HG03442 (cell line): Measurements from ENCODE around the gene GSTT2.

Experiments
- ATAC-seq: cut with Tn5 transposase; IDR thresholded peaks from one replicate; pipeline ENCODE4 v1.9.1; 2021; ENCODE audit warnings: mild to moderate bottlenecking, moderate library complexity; ENCODE audit not compliant: unreplicated experiment

Gene GSTT2

DNA sequence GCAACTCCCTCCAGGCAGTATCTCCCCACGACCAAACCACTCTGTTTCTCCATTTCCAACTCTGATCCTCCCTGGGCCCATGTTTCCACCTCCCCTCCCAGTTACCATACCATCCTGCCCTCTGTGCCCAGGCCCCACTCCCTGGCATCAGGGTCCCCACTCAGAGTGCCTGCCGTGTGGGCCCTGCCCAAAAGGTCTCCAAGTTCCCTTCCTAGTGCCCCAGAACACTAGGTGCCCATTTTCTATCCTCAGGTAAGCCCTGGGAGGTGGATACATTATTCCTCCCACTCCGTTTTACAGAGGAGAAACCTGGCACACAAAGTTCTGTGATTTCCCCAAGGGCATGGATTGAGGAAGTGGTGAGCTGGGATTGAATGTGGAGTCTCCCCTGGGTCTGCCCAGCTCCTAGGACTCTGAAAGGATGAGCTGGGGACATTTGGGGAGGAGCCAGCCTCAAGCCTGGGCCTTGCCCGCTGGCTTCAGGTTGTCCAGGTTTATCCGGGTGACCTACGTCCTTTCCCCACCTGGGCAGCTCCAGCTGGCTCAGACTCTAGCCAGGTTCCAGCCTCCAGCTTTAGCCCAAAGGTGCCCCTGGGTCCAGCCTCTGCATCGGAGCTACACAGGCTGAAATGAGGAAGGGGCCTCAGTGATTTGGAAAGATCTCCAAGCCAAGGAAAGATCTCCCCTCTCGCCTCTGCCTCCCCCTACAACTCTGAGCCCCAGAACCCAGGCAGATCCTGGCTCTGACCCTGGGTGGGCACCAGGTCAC is 27.5 kb downstream of the GSTT2 start:
- no peak for ATAC-seq

DNA sequence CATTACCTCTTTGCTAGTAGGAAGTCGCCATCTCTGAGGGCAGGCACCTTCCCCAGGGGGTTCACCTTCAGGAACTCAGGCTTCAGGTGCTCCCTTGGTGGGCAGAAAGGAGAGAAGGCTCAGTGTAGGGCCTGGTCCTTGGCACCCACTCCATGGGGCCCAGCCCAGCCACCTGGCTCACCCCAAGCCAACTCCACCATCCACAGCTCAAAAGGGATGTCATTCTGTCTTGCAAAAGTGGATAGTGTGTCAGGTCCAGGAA is 28.0 kb downstream of the GSTT2 start:
- no peak for ATAC-seq

DNA sequence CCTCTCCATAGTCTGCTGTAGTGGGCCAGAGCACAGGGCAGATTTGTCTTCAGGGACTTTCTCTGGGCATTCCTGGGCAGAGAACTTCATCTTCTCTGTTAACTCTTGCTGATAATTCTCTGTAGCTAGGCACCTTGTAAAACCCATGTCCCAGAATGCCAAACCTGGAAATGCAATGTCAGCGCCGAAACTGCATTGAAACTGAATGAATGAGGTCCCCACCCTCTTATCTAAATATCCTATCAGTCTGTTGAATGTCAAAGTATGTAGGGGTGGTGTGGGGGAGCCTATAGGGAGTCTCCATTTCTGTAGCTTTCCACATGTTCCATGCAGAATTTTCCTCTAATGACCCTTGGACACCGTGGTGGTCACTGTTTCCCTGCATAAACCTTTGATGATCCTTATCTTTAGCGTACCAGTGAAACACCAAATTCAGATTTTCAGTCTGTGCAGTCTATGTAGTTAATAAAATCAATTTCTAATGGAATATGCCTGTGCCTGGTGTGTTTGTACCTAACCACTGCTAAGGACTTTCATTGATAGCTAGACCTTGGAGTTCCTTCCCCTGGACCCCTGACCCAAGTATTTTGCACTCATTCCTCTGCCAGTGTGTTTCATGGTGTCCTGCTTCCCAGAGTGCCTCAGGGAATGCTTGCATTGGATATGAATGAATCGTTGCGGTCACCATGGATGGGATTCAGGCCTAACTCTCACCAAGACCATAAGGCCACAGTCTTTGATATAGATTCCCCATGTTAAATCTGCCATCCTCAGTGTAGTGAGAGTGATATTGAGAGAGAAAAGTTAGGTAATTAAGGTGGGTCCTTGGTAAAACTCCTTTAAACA is 28.7 kb downstream of the GSTT2 start:
- ATAC-seq = no peak

DNA sequence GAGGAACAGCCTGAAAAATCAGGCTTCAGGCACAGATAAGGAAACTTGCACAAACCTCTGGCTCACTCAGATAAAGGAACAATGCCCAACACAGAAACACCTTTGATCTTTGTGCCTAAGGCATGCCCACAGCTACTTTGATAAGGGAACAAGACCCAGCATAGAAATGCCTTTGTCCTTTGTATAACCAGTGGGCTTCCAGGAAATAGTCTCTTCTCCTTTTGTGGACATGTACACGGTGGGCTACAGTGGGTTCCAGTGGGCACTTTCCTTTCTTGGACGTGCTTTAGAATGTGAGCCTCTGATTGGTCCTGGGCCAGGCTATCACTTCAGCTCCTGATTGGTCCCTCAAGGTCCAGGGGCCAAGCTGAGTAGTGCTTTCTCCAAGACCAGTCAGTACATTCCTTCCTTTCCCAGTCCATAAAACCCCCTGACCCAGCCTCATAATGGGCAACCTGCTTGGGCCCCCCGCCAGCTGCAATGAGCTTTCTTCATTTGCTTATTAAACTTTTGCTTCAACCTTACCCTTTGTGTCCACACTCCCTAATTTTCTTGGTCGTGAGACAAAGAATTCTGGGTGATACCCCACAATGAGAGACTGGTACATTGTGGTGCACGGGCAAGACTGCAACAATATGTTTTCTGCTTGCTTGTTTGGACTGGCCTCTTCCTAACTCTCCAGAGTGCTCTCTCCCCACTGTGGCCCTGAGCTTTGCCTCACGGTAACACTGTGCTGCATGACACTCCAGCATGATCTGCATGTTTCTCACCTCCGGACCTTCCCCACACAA is 29.5 kb downstream of the GSTT2 start:
- ATAC-seq = no peak

DNA sequence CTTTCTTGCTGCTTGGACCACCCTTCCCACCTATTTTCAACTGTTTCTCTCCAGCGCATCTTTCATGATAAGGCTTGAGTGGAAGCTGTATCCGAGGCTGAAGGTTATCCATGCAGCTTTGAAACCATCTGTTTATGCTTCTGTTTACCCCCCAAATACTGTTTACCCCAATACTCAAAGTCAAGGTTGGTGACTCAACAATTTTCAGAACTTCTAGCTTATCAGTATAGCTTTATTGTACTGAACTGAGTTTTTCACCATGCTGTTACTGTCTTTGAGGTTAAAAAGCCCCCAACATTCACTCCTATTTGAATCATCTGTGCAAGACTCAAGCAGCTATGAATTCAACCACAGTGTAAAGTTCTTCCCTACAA is 30.1 kb downstream of the GSTT2 start:
- no peak for ATAC-seq

DNA sequence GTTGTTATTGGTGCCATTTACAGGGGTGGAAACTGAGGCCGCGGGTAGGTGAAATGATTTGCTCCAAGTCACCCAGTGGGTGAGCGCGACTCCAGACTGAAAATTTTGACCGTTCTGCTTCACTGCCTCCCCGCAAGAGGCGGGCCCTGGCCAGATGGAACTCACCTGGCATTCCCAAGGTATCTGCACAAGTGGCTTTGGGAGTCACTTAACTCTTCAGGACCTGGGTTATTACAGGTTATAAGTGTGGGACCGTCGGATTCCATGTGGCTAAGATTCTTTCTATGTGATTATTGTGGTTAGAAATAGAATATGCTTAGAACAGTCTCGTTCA is 31.8 kb downstream of the GSTT2 start:
- no peak for ATAC-seq

DNA sequence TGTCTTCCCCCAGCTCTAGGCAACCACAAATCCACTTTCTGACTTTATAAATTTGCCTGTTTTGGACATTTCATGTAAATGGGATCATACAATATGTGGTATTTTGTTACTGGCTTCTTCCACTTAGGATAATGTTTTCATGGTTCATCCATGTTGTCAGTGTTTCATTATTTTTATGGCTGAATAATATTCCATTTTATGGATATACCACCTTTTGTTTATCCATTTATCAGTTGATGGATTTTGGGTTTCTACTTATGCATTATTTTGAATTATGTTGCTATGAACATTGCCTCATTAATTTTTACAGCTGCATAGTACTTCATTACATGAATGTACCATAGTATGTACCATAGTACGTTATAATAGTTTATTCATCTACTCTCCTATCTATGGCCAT is 36.2 kb downstream of the GSTT2 start:
- ATAC-seq = no peak

DNA sequence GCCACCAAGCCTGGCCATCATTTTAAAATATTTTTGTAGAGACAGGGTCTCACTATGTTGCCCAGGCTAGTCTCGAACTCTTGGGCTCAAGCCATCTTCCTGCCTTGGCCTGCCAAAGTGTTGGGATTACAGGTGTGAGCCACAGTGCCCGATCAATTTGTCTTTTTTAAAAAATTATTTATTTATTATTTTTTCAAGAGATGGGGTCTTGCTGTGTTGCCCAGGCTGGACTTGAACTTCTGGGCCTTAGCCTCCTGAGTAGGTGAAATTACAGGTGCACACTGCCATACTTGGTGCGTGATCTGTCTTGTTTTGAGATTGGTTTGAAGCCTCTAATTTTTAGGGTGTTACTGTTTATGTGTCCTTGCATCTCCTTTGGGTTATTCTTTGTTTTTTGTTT is 41.4 kb downstream of the GSTT2 start:
- ATAC-seq = no peak

DNA sequence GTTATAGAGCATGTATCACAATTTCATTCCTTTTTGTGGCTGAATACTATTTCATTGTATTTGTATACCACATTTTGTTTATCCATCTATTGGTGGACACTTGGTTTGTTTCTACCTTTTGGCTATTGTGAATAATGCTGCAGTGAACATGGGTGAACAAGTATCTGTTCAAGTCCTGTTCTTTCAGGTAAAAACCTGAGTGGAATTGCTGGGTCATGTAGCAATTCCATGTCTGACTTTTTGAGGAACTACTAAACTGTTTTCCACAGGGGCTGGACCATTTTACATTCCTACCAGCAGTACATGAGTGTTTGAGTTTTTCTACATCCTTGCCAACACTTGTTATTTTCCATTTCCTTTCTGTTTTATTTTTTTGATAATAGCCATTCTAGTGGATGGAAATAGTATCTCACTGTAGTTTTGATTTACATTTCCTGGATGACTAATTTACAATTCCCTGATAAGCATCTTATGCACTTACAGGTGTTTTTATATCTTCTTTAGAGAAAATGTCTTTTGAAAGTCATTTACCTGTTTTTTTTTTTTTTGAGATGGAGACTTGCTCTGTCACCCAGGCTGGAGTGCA is 43.4 kb downstream of the GSTT2 start:
- no peak for ATAC-seq

DNA sequence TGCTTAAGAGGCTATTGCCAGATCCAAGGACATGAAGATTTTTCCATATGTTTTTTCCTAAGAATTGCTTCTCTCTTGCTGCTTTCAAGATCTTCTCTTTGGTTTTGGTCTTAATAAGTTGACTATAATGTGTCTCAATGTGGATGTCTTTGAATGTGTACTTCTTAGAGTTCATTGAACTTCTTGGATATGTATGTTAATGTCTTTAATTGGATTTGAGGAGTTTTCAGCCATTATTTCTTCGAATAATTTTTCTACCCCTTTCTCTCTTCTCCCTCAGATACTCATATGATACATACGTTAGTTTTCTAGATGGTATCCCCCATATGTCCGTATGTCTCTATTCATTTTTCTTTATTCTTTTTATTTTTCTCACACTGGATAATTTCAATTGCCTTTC is 44.4 kb downstream of the GSTT2 start:
- no peak for ATAC-seq

DNA sequence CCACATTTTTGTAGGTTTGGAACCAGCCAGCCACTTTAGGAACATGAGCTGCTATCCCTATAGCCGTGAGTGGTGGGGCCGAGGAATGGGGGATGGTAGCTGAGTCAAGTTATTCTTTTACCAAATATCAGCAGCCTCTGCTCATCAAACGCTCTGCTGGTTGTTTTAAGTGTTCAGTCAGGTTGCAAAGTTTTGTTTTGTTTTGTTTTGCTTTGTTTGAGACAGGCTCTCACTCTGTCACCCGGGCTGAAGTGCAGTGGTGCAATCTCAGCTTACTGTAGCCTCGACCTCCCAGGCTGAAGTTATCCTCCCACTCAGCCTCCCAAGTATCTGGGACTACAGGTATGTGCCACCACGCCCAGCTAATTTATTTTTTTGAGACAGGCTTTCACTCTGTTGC is 45.5 kb downstream of the GSTT2 start:
- ATAC-seq = no peak

DNA sequence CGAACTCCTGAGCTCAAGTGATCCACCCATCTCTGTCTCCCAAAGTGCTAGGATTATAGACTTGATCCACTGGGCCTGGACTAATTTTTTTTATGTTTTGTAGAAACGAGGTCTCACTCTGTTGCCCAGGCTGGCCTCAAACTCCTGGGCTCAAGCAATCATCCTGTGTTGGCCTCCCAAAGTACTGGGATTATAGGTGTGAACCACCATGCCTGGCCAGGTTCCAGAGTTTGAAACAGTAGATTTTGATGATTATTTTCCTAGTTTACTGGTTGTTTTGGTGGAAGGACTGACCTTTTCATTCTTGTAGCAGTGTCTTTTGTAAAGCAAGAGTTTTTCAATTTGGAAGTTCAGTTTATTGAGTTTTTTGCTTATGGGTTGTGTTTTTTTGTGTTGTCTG is 46.1 kb downstream of the GSTT2 start:
- ATAC-seq = no peak

DNA sequence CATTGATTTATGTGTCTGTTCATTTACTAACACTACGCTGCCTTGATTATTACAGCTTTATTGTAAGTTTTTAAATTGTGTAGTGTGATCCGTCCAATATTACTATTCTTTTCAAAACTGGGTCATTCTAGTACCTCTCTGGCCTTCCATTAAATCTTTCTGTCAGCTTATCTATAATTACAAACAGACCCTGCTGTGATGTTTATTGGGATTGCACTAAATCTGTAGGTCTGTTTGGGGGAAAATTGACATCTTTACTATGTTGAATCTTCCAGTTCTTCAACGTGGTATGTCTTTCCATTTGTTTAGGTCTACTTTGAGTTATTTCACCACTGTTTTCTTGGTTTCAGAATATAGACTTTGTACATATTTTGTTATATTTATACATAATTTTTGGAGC is 46.8 kb downstream of the GSTT2 start:
- ATAC-seq = no peak

DNA sequence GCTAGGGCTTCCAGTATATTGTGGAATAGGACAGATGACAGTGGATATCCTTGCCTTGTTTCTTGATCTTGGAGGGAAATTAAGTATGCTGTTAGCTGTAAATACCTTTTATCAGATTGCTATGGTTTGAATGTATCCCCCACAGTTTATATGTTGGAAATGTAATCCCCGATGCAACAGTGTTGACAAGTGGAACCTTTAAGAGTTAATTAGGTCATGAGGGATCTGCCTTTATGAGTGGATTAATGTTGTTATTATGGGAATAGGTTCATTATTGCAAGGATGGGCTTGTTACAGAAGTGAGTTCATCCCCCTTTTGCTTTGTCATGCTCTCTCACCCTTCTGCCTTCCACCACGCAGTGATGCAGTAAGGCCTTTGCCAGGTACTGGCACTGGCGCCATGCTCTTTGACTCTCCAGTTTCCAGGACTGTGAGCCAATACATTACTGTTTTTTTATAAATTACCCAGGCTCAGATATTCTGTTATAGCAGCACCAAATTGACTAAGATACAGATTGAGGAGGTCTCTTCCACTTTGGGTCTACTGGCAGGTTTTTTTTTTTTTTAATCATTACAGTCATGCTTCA is 47.5 kb downstream of the GSTT2 start:
- ATAC-seq = no peak

DNA sequence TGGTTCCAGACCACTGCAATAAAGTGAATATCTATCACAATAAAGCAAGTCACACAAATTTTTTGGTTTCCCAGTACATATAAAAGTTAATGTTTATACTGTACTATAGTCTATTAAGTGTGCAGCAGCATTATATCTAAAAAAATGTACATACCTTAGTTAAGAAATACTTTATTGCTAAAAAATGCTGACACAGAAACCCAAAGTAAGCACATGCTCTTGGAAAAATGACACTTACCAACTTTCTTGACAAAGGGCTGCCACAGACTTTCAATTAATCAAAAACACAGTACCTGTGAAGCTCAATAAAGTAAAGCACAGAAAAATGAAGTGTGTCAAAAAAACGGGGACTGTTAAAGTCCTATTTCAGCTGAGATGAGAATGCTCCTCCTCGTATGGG is 48.1 kb downstream of the GSTT2 start:
- no peak for ATAC-seq

DNA sequence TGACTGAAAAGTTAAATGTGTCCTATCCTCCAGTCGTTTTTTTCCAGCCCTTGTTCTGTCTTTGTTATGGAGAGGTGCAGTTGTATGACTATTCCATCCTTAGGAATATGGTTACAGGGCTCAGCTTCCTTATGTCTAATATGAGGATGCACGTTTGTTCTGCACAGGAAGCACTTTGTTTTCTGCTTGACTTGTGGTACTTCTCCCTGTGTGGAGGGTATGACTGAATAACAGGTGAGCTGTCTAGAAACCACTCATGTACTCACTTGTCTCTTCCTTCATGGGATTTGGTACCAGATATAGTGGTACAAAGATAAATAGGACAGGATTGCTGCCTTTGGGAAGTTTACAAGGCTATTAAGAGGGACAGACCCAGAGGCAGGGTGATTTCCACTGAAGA is 48.6 kb downstream of the GSTT2 start:
- no peak for ATAC-seq

DNA sequence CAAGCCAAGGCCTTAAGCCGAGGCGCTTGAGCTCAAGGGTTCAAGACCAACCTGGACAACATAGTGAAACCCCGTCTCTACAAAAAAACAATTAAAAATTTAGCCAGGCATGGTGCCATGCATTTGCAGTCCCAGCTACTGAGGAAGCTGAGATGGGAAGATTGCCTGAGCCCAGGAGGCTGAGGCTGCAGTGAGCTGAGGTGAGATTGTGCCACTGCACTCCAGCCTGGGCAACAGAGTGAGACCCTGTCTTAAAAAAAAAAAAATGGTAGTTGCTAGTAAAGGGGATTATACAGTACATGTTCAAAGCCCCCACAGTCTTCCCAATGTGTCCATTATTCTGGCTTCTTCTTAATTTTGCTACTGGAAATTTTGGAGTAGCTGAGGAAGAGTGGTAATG is 49.4 kb downstream of the GSTT2 start:
- ATAC-seq = no peak

DNA sequence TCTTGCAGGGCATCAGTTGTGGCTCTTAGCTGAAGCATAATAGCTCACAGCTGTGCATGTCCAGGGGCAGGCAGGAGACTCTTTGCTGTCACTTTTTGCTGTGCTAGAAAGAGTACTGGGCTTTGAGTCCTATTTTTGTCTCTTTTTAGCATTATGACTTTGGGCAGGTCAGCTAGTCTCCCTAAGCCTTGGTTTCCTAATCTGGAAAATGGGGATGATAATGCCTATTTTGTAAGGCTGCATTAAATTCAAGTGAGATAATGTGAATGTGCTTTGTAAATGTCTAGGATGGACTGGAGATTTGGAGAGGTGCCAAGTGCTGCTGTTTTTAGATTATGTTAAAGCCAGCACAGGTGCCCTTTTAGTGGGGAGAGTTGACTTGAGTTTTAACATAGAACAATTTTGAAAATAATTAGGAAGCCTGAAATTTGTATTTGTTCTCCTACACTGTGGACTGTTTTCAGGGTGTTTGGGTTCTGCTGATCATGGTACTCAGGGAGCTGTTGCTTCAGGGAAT is 50.3 kb downstream of the GSTT2 start:
- ATAC-seq = no peak
